RWPE2 (cell line): ENCODE measurements around the gene ABCC3.

Experiments used
- ATAC-seq: fragments of 200-7000 bp; cut with Tn5 transposase; 3 replicates; pipeline ENCODE4 v1.9.1; 2021; ENCODE audit warnings: low read depth
- DNase-seq: peaks from one replicate; pipeline ENCODE4 v3.0.0-alpha.2; 2020; ENCODE audit warnings: low spot score
- H3K27ac ChIP-seq: fragments of 450-650 bp; 2 replicates; pipeline ENCODE4 v1.5.1; 2017; ENCODE audit warnings: mild to moderate bottlenecking; ENCODE audit not compliant: poor library complexity, severe bottlenecking
- H3K27me3 ChIP-seq: fragments of 250-450 bp; sonication (Bioruptor Pico); 2 replicates; pipeline ENCODE4 v1.5.1; 2021; ENCODE audit warnings: mild to moderate bottlenecking, moderate library complexity; ENCODE audit not compliant: insufficient read depth, poor library complexity, severe bottlenecking
- H3K36me3 ChIP-seq: fragments of 250-450 bp; sonication (Bioruptor Pico); 2 replicates; pipeline ENCODE4 v1.5.1; 2020; ENCODE audit warnings: low read depth, mild to moderate bottlenecking, moderate library complexity
- H3K4me1 ChIP-seq: fragments of 250-450 bp; sonication (Bioruptor Pico); 2 replicates; pipeline ENCODE4 v1.5.1; 2021; ENCODE audit warnings: mild to moderate bottlenecking, moderate library complexity; ENCODE audit not compliant: insufficient read depth, poor library complexity, severe bottlenecking
- H3K4me3 ChIP-seq: fragments of 250-450 bp; sonication (Bioruptor Pico); 2 replicates; pipeline ENCODE4 v1.5.1; 2021; ENCODE audit warnings: mild to moderate bottlenecking, moderate library complexity; ENCODE audit not compliant: severe bottlenecking
- H3K9me3 ChIP-seq: fragments of 250-450 bp; sonication (Bioruptor Pico); 2 replicates; pipeline ENCODE4 v1.5.1; 2021; ENCODE audit warnings: mild to moderate bottlenecking, moderate library complexity; ENCODE audit not compliant: severe bottlenecking
- CTCF ChIP-seq: fragments of 450-650 bp; IDR thresholded peaks from one replicate; pipeline ENCODE4 v1.5.1; 2017; ENCODE audit warnings: mild to moderate bottlenecking, moderate library complexity; ENCODE audit not compliant: poor library complexity, severe bottlenecking

ABCC3 gene

GRCh38 chr17:50618300-50618699 is 16.4 kb upstream of the ABCC3 start:
- Histone ChIP-seq H3K4me3 (no peak overlapping the region), H3K27me3 (no peaks in the 10 kb centered on the region), H3K36me3 (no peaks in the 10 kb centered on the region), H3K4me1 (no peaks in the 10 kb centered on the region), H3K9me3 (no peaks in the 10 kb centered on the region), H3K27ac (no peak overlapping the region)
- no peak for TF ChIP-seq CTCF
- ATAC-seq (peak; percentile 30; the same call in 1 of the 3 replicates), DNase-seq (no peak)

- H3K9me3 ChIP-seq = no peaks in the 10 kb centered on the region
- DNase-seq (no peak), ATAC-seq (peak; percentile 34; the same call in 1 of the 3 replicates)
- H3K4me1 ChIP-seq = no peaks in the 10 kb centered on the region
- H3K36me3 ChIP-seq = no peaks in the 10 kb centered on the region
- H3K4me3 ChIP-seq = no peak overlapping the region
- TF ChIP-seq CTCF = no peak
- no peaks in the 10 kb centered on the region for H3K27me3 ChIP-seq
- no peak overlapping the region for H3K27ac ChIP-seq
Measured at GRCh38 chr17:50618941-50619340, 15.7 kb upstream of the ABCC3 start.

GRCh38 chr17:50619489-50619888 is 15.2 kb upstream of the ABCC3 start:
- no peak for TF ChIP-seq CTCF
- ATAC-seq (no peak), DNase-seq (no peak)
- Histone ChIP-seq H3K4me3 (no peak overlapping the region), H3K9me3 (no peaks in the 10 kb centered on the region), H3K27me3 (no peaks in the 10 kb centered on the region), H3K27ac (no peak overlapping the region), H3K4me1 (no peaks in the 10 kb centered on the region), H3K36me3 (no peaks in the 10 kb centered on the region)

- Histone ChIP-seq H3K27me3 (no peaks in the 10 kb centered on the region), H3K9me3 (no peaks in the 10 kb centered on the region), H3K4me1 (no peaks in the 10 kb centered on the region), H3K4me3 (no peak overlapping the region), H3K27ac (no peak overlapping the region), H3K36me3 (no peaks in the 10 kb centered on the region)
- DNase-seq = no peak
- TF ChIP-seq CTCF = no peak
- ATAC-seq = no peak
Measured at GRCh38 chr17:50620237-50620636, 14.4 kb upstream of the ABCC3 start.

GRCh38 chr17:50620858-50621257 is 13.8 kb upstream of the ABCC3 start:
- Histone ChIP-seq H3K27ac (no peak overlapping the region), H3K4me3 (no peak overlapping the region), H3K36me3 (no peaks in the 10 kb centered on the region), H3K4me1 (no peaks in the 10 kb centered on the region), H3K27me3 (no peaks in the 10 kb centered on the region), H3K9me3 (no peaks in the 10 kb centered on the region)
- no peak for TF ChIP-seq CTCF
- DNase-seq = no peak
- no peak for ATAC-seq
